ENCODE data around the gene ZBTB17. TPM values are rescaled to one million over a fixed set of nuclear protein-coding genes. Genes with fewer than 3 reads are reported as not detected.

The ZBTB17 gene
- total and polyA plus RNA-seq, 9 of the 15 experiments (the other 6 are each of a cell fraction or from before 2014, with no cell fraction given), result 1.1 to 53.4 (median 29.6) TPM

DNA sequence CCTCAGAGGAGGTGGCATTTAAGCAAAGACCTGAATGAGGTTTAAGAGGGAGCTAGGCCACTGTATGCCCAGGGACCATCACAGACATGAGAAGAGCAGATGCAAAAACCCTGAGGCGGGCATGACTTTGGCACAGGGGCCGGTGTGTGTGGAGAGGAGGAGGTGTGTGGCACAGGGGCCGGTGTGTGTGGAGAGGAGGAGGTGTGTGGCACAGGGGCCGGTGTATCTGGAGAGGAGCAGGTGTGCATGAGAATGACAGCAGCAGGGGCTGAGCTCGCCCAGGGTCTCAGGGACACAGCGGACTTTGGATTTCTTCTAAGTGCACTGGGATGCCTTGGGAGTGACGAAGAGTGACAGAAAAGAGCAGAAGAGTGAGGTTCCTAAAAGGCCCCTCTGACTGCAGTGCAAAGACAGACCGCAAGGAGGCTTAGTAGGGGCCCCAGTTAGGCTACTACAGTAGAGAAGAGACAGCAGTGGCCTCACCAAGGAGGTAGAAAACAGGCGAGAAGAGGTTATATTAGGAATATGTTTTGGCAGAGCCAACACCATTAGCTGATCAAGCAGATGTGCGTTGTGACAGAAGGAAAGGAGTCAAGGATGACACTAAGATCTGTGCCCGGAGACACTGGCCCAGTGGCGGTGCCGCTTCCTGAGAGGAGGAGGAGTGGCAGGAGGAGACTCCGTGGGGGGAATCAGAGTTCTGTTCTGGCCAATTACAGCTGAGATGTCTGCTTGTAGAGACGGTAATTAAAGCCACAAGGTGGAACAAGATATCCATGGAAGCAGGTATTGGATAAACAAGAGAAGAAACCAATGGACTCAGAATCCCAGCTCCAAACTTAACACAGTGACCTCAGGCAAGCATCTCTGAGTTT lies 18.4 kb downstream of the ZBTB17 start:
- in situ Hi-C loops (cut with MboI), result no loop called here
- CTCF ChIA-PET (ENCODE audit: low intra/inter-chr PET ratio), result interaction anchor here (1.5 kb wide), 1 partner anchor 165 kb away, joined by 8 read pairs; no protein-coding TSS in a partner anchor
- no peak overlapping the region for H3K4me3 ChIP-seq
- no peaks in the 10 kb centered on the region for H3K27me3 ChIP-seq (ENCODE audit: control insufficient read depth in 2 of 2, insufficient read depth in 2 of 2, low read length in 2 of 2)
- DNase-seq (ENCODE audit: extremely low read depth in 1 of 4, low spot score in 3 of 4) (peak; percentile 56 to 75 (median 65)), FAIRE-seq (peak; percentile 82), ATAC-seq (peak; percentile 78)
- H3K27ac ChIP-seq (ENCODE audit: extremely low read depth, low read depth, low read length), result peak overlapping the region; percentile 1; the same call in 2 of the 3 replicates
- peaks cover 24 to 26% of the 10 kb centered on the region in 2 experiments for H3K4me1 ChIP-seq (replicated peaks in 1 of 2; ENCODE audit: control insufficient read depth in 2 of 2, insufficient read depth in 2 of 2, low read length in 2 of 2)
- no peaks in the 10 kb centered on the region for H4K20me1 ChIP-seq (replicated peaks; ENCODE audit: control insufficient read depth, insufficient read depth, low read length)
- intact Hi-C loops (cut with micrococcal nuclease), result no loop called here
- POLR2A ChIA-PET, result interaction anchor here (0.6 to 1.9 kb wide), 5 partner anchors 9 to 187 kb away, joined by 3 to 6 read pairs (median 3); no protein-coding TSS in a partner anchor
- peaks cover 26% of the 10 kb centered on the region; the same call in 2 of the 3 replicates for H3K36me3 ChIP-seq (ENCODE audit: control insufficient read depth, insufficient read depth, low read length)
- peaks cover 69% of the 10 kb centered on the region for H3K79me2 ChIP-seq (ENCODE audit: control insufficient read depth, insufficient read depth, low read length)
- H3K9me3 ChIP-seq (replicated peaks; ENCODE audit: control insufficient read depth, insufficient read depth, low read depth, low read length), result no peaks in the 10 kb centered on the region
- WGBS (ENCODE audit: insufficient coverage, low coverage, missing lambda C conversion rate), result 53% methylated on average over 14 of the region's 15 CpGs
- H2AFZ ChIP-seq (ENCODE audit: low read depth, low read length), result no peak overlapping the region
- H3K9me1 ChIP-seq (ENCODE audit: control insufficient read depth, insufficient read depth, low read length), result no peaks in the 10 kb centered on the region
- no TSS peak for BruUV-seq (replicated peaks)
- H3K9ac ChIP-seq (ENCODE audit: insufficient read depth in 1 of 2, low read depth in 2 of 2, low read length in 2 of 2), result peak overlapping the region in 1 of 2 experiments; percentile 62; a peak in 1 of 4 replicates
- no peak overlapping the region for H3K4me2 ChIP-seq (ENCODE audit: insufficient read depth, low read length)
- TF ChIP-seq ZNF778 (CRISPR knock-in tag; IDR thresholded peaks at IDR 0.05) (no peak), HEY1 (CRISPR knock-in tag; IDR thresholded peaks at IDR 0.05; ENCODE audit: borderline replicate concordance) (no peak), RBM22 (IDR thresholded peaks at IDR 0.05; ENCODE audit: low read depth, low read length, poor library complexity, severe bottlenecking) (no peak), NR4A1 (CRISPR knock-in tag; IDR thresholded peaks at IDR 0.05) (no peak), NR4A1 (tag; IDR thresholded peaks at IDR 0.05) (no peak), ETV6 (IDR thresholded peaks at IDR 0.05; ENCODE audit: borderline replicate concordance in 1 of 2, low read depth in 2 of 2, low read length in 1 of 2) (no peak), ETV6 (CRISPR knock-in tag; IDR thresholded peaks at IDR 0.05; ENCODE audit: borderline replicate concordance) (no peak), ZNF668 (CRISPR knock-in tag; IDR thresholded peaks at IDR 0.05) (no peak), ETV1 (tag; conservative IDR thresholded peaks at IDR 0.05; ENCODE audit: low read depth) (no peak), CHD1 (IDR thresholded peaks at IDR 0.05; ENCODE audit: low read length) (no peak), ZKSCAN3 (CRISPR knock-in tag; IDR thresholded peaks at IDR 0.05) (no peak), HNRNPUL1 (IDR thresholded peaks at IDR 0.05; ENCODE audit: low read length) (no peak), ZNF586 (CRISPR knock-in tag; conservative IDR thresholded peaks at IDR 0.05) (no peak), KAT7 (CRISPR knock-in tag; IDR thresholded peaks at IDR 0.05; ENCODE audit: borderline replicate concordance) (0 out of 2 replicates have a peak, but pooled peaks have one; percentile 50)
- TF ChIP-seq, protein P1, sequence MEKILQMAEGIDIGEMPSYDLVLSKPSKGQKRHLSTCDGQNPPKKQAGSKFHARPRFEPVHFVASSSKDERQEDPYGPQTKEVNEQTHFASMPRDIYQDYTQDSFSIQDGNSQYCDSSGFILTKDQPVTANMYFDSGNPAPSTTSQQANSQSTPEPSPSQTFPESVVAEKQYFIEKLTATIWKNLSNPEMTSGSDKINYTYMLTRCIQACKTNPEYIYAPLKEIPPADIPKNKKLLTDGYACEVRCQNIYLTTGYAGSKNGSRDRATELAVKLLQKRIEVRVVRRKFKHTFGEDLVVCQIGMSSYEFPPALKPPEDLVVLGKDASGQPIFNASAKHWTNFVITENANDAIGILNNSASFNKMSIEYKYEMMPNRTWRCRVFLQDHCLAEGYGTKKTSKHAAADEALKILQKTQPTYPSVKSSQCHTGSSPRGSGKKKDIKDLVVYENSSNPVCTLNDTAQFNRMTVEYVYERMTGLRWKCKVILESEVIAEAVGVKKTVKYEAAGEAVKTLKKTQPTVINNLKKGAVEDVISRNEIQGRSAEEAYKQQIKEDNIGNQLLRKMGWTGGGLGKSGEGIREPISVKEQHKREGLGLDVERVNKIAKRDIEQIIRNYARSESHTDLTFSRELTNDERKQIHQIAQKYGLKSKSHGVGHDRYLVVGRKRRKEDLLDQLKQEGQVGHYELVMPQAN (IDR thresholded peaks at IDR 0.05; ENCODE audit: borderline replicate concordance), result no peak
- TF ChIP-seq, protein P2, sequence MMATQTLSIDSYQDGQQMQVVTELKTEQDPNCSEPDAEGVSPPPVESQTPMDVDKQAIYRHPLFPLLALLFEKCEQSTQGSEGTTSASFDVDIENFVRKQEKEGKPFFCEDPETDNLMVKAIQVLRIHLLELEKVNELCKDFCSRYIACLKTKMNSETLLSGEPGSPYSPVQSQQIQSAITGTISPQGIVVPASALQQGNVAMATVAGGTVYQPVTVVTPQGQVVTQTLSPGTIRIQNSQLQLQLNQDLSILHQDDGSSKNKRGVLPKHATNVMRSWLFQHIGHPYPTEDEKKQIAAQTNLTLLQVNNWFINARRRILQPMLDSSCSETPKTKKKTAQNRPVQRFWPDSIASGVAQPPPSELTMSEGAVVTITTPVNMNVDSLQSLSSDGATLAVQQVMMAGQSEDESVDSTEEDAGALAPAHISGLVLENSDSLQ (IDR thresholded peaks at IDR 0.05), result peak; percentile 36
- TF ChIP-seq, protein P3, sequence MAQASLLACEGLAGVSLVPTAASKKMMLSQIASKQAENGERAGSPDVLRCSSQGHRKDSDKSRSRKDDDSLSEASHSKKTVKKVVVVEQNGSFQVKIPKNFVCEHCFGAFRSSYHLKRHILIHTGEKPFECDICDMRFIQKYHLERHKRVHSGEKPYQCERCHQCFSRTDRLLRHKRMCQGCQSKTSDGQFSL (CRISPR knock-in tag; IDR thresholded peaks at IDR 0.05), result 0 out of 2 replicates have a peak, but pooled peaks have one; percentile 17
- TF ChIP-seq, protein P3 (tag; IDR thresholded peaks at IDR 0.05), result no peak

All from K562 (cell line).